Stimulated activated CD8-positive, alpha-beta memory T cell treated with anti-CD3 and anti-CD28 coated beads, Interleukin-2, amount 100 ng/mL, for 48 hours (primary cell): ENCODE measurements around the gene GET3.

ENCODE experiments used
- DNase-seq, 2 donors: peaks; one replicate each; pipeline ENCODE4 v3.0.0-alpha.2; 2020; ENCODE audit warnings: low read depth in 2 of 2

The GET3 gene

DNA sequence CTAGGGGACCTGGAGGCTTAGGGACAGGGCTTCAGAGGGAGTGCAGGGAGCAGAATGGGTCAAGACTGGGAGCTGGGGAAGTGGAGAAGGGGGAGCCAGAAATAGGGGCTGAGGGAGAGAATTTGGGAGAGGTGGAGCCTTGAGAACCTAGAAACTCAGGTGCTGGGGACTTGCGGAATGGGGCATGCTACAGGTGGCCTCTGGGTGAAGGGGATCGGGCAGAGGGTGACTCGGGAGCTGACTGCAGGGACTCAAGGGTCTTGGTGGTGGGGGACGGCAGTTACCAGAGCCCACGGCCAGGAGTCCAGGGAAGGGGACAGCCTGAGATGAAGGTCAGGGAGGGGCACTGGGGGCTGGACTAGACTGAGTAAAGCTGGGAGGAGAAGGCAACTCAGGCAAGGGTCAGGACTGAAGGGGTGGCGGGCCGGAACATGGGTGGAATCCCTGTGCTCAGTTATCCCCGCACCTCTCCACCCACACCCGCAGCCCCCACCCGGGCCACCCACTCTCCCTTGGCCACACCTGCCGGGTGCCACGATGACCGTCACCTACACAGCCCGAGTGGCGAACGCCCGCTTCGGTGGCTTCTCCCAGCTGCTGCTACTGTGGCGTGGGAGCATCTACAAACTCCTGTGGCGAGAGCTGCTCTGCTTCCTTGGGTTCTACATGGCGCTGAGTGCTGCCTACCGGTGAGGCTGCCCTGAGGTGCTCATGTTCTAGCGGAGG is 14.9 kb downstream of the GET3 start:
- no peak for DNase-seq

DNA sequence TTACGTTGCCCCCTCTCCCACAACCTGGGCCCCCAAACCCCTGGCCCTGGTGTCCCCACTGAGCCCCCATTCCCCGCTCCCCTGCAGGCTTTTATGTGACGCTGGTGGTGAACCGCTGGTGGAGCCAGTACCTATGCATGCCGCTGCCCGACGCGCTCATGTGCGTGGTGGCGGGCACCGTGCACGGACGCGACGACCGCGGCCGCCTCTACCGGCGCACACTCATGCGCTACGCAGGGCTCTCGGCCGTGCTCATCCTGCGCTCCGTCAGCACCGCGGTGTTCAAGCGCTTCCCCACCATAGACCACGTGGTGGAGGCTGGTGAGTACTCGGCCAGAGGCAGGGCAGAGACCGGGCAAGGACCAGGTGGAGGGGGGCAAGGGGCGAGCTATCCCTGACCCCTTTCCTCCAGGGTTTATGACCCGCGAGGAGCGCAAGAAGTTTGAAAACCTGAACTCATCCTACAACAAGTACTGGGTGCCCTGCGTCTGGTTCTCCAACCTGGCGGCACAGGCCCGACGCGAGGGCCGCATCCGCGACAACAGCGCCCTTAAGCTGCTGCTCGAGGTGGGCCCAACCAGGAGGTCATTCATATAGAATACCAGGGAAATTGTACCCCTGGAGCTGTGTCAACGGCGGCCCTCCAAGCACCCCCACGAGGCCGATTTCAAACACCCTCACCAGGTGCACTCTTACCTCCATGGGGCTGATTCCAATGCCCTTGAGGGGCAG is 17.3 kb downstream of the GET3 start:
- DNase-seq = no peak

DNA sequence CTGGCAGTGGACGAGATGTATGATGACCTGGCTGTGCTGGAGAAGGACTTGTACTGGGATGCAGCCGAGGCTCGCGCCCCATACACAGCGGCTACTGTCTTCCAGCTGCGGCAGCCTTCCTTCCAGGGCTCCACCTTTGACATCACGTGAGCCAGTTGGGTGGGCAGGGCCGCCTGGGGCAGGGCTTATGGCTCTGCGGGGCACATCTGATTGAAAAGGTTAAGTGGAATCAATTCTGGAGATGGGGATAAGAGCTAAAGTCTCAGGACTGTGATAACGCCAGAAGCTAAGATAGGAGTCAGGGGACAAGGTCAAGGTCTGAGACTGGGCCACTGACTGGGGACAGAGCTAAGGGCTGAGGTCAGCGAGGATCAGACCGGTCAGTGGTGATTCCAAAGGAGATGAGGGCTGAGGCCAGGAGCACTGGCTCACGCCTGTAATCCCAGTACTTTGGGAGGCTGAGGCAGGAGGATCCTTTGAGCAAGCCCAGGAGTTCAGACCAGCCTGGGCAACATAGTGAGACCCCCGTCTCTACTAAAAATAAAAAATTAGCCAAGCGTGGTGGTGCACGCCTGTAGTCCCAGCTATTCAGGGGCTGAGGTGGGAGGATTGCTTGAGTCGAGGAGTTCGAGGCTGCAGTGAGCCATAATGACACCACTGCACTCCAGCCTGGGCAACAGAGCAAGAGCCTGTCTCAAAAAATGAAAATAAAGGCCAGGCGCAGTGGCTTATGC is 19.0 kb downstream of the GET3 start:
- DNase-seq = no peak

DNA sequence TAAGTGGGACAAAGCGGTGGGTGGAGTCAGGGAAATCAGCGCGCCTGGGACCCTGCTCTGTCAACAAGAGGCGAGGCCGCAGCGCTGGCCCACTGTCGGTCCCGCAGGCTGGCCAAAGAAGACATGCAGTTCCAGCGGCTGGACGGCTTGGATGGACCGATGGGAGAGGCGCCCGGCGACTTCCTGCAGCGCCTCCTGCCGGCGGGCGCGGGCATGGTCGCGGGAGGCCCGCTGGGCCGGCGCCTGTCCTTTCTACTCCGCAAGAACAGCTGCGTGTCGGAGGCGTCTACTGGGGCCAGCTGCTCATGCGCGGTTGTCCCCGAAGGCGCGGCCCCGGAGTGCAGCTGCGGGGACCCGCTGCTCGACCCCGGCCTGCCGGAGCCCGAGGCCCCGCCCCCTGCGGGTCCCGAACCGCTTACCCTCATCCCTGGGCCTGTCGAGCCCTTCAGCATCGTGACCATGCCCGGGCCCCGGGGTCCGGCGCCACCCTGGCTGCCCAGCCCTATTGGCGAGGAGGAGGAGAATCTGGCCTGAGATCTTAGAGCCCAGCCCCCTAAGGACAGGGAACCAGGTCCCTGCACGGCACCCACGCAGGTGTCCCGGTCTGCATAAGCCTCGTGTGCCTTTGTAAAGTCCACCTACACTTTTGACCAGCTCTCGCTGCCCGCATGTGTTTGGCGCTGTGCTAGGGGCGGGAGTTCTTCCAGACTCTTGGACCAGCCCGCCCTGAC is 20.4 kb downstream of the GET3 start:
- DNase-seq = peak; percentile 55 to 59

DNA sequence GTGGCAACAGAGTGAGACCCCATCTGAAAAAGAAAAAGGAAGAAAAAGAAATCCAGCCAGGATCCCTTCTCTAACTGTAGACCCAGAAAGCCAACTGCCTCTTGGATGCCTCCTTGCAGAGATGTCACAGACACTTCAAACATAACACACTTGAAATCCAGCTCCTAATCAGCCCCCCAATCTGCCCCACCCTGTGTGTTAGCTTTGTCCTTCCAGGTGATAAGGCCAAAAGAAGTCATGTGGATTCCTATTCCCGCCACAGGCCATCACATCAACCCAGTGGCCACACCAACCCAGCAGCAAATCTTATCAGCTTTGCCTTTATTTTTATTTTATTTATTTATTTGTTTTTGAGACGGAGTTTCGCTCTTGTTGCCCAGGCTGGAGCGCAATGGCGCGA is 22.4 kb downstream of the GET3 start:
- no peak for DNase-seq

DNA sequence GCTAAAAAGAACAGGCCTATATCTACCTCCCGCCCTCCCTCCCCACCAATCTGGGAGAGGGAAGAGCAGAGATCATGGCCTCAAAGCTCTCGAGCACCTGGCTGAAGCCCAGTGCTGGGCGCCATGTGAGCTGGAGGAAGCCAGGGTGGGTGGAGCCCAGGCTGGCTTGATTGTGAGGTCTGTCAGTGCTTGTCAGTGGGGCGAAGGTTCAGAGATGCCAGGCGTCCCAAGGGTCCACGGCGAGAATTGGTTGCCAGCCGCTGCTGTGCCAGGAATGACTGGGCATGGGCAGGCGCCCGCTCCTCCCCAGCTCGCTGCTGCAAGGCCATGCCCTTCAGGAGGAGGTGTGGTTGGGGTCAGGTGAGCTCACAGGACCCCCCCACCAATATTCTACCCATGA is 25.8 kb downstream of the GET3 start:
- no peak for DNase-seq

DNA sequence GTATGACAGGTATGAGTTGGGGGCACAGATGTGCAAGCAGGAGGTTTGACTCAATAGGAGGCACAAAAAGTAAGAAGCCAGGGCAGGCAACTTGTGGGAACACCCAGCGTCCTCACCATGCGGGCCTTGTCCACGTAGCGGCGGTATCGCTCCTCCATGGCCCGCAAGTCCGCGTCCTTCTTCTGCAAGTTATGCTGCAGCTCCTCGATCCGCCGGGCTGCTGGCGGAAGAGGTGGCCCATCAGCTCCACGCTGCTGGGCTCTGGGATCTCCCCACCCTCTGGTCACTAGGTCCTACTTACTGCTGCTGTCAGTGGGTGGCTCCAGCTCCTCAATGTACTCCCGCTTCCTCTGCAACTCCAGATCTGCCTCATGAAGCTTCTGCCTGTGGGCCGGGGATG is 27.4 kb downstream of the GET3 start:
- DNase-seq = no peak

DNA sequence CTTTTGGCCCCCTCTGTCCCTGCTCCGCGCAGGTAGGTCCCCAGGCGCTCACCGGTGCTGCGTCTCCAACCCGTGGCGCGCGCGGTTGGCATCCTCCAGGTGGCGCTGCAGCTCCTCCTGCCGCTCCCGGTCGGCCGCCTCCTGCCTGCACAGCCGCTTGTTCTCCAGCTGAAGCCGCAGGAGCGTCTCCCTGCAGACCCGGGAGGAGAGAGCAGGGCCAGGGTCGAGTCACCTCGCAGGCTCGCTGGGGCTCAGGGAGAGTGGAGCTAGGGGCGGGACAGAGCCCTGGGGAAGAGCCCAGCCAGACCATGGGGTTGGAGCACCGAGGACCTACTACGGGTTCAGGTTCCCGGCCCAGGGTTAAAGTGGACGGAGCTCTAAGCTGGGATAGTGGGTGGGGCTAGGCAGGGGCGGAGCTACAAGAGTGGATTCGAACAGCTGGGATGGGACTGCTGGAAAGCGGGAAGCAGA is 28.8 kb downstream of the GET3 start:
- DNase-seq = peak; percentile 67 to 78

DNA sequence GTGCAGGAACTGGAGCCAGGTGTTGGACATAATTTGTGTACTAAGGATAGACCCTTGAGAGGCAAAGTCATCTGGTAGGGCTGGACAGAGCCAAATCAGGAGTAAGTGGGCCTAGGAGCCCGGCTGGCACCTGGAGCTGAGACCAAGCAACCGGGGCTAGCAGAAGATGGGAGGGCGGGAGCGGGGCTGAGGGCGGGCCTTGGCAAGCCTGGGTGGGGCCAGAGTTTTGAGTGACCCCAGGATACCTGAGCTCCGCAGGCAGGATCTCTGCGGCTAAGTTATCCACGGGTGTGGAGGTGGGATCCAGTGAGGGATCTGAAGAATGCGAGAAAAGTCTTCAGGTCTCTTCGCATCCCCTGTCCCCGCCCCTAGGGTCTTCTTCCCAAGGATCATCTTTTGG is 29.9 kb downstream of the GET3 start:
- DNase-seq = no peak

DNA sequence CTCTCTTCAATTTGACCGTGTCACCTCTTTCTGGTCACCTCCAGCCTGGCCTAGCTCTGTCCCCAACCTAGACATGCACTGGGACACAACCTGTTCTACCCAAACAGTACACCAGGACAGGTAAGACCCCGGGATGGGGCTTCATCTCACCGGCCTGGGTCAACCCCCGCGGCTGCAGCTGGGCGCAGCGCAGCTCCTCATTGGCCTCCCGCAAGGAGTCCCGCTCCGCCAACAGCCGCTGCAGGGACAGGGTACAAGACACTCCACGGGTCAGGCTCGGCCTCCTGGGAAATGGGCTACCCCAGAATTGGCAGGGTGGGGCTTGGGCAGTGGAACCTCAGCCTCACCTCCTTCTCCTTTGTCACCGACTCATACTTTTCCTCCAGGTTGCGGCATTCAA is 30.4 kb downstream of the GET3 start:
- no peak for DNase-seq

DNA sequence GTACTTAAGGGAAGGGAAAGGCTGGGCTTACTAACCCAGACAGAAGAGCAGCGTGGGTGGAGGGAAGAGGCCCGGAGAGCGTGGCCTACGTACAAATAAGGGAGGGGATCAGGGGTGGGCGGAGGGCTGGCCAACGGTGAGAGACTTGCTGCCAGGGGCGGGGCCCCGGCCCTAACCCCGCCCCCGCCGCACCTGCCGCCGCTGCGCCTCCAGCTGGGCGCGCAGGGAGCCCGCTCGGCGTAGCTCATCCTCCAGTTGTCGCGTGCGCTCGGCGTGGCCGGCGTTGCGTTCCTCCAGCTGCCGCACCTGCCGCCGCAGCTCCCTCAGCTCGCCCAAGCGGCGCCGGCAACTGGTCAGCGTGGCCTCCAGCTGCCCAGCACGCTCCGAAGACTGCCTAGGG is 32.4 kb downstream of the GET3 start:
- DNase-seq = no peak

DNA sequence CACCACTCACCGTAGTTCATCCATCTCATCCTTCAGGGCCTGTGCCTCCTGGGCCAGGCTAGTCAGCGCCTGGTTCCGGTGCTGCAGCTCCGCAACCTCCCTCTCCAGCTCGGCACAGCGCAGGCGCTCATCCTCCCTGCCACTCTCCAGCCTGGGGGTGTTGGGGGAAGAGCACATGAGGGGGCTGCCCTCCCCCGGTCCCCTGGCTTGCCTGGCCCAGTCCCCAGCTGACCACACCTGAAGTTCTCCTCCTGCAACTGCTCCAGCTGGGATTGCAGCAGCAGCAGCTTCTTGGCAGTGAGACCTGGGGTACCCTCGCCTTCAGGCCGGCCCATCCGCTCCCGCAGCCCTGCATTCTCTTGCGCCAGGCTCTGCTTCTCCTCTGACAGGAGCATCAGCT is 33.6 kb downstream of the GET3 start:
- DNase-seq = no peak

DNA sequence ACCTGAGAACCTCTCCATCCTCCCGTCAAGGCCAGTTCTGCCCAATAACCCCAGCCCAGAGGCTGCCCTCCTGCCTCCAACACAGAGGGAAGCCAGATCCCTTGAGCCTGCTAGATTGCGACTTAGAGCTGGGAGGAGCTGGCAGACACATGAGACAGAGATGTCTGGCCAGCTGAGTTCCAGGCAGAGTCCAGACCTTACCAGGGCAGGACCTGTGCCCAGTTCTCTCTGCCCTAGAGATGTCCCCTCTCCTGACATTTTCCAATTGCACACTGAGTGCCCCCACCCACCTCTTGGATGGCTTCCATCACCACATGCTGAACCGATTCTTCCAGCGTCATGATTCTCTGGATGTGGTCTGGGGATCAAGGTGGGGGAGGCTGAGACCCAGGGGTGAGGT is 35.0 kb downstream of the GET3 start:
- no peak for DNase-seq

DNA sequence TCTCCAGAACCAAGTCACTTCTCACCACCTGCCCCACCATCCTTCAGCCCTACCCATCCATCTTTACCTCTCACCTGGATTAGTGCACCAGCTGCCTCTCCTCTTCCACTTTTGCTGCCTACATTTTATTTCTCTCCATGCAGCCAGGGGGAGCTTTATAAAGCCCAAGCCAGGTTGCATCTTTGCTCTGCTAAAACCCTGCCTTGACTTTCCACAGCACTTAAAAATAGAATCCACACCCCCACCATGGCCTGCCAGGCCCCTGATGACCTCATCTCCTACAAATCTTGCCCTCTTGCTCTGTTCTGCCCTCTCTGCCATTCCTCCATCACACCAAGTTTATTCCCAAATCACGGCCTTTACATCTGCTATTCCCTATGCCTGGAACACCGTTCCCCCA is 36.3 kb downstream of the GET3 start:
- DNase-seq = no peak

DNA sequence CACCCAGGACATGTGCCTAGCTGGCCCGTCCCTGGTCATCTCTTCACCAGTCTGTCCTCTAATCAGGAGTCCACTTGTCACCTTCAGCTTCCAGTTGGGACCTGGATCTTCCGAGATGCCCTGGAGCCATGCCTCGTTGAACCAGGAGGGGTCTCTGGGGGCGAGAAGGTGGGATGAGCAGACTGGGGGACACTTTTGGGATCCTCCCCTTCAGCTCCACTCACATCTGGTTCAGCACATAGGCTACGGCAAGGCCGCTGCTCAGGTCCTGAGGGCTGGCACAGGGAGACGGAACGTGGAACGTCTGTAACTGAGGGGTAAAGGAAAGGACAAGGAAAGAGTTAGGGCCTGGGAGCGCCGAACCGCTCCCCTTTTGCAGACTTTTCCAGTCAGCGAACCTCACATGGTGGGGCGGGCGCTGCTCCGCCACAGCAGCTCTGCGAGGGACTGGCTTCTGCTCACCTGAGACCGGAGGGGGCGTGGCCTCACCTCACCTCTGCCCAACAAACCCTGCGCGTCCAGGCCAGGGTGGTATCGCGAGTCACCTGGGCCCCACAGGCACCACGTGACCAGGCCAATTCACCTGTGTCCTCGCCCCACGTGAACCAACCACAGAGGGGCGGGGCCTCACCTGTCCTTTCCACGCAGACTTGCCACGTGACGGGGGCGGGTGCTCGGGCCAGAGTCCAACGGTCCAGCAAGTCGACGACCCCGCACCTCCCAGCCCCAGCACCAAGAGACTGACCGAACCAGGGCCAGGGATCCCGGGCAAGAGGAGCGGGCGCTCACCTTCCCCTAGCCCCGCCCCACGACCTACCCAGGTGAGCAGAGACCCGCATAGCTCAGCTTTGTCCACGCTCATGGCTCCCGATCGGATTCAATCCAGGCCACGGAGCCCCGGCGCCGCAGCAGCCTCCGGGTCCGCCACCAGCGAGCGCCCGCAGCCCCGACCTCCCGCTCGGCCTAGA is 37.6 kb downstream of the GET3 start, which contains the start of gene HOOK2:
Gene HOOK2 (minus strand): TSS at position 965 of the 968 bp plus-strand sequence. CDS start 103 bp downstream, at position 862.
- DNase-seq = no peak

DNA sequence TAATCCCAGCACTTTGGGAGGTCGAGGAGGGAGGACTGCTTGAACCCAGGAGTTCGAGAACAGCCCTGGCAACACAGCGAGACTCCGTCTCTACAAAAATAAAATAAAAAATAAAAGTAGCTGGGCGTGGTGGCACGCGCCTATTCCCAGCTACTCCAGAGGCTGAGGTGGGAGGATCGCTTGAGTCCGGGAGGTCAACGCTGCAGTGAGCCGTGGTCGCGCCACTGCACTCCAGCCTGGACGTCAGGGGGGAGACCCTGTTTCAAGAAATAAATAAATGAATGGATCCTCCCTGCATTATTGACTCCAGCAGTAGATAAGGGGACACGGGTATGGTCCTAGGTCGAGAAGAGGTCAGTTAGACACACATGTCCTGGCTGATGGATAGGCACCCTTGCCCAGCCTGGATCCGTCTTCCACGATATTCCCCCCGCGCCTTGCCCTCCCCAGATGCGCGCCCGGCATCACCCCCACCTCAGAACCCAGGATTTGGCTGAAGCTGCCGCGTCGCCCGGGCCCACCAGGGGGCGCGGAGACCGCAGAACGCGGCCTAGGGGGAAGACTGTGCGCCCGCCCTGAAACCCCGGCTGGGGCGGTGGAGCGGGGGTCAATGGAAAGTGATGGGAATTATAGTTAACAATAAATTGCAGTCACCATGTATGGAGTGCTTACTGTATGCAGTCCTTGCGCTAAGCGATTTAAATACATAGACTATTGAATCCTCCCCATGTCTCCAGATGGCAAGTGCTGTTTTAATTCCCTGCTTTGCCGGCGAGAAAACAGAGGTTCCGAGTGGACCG is 40.1 kb downstream of the GET3 start:
- DNase-seq = peak; percentile 75 to 78

DNA sequence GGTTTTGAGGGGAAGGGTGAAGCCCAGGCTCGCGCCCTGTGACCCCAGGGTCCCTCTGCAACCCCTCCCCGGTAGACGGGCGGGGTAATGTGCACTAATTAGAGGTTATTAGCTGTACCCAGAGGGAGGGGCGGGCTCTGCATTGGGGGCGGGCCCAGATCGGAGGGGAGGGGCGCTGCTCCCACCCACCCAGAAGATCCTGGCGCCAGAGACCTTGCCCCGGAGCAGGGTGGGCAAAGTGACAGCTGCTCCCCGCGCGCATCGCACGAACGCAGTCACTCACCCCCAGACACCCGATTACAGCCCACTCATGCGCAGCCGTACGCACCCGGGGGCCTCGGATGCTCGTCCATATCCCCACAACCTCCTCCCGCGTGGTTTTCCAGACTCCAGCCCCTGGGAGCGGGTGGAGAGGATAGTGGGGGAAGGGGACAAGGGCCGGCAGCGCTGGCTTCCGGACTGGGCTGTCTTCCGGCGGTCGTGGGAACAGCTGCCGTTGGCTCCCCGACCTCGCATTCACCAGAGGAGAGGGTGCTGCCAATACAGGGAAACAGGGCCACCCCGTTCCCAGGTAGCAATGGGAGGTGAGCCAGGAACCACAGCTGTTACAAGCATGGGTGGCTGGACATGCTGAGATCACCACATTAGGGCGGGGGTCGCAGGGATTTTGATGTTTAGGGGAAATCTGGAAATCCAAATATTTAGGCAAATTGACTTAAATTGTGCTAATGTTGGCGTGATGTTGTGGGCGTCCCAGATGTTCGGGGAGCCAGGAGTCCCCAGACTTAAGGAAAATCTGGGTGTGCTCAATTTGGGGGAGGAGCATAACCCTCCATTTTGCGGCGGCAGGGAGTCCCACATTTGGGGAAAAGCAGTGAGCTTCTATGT is 41.0 kb downstream of the GET3 start:
- DNase-seq = no peak

DNA sequence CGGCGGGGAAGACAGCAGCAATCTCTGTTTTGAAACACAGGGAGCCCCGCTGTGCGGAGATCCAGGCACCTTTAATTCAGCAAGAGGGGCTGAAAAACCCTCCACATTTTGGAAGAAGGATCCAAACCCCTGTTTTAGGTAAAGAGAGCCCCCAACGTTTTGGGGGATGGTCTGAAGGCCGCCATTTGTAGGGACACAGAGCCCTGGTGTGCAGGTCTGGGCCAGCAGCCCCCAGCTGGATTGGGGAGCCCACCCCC is 41.5 kb downstream of the GET3 start:
- DNase-seq = no peak
